Measurements from ENCODE around the gene INPP5A.

INPP5A gene

DNA sequence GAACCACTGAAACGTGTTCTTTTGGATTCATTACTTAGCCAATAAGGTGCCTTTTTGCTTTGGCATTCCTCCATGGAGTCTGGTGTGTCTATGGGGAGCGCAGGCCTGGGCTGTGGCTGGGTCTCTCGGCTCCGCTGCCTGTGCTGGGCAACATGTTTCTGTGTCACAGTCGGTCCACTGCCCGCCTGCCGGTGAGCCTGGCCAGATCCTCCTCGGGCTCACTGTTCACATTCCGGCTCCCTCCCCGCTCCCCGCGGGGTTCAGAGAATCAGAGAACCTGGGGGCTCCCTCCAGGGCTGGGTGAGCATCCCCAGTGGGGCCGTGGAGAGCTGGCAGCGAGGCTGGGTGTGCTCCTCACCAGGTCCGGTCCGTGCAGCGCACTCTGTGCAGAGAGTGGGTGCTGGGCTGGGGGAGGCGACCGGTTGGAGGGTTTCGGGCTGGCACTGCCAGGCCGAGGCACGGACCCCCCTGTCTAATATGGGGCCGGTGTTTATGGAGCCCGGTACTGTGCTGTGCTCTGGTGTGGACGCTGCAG is 70.4 kb downstream of the INPP5A start:
- H3K9me2 ChIP-seq (replicated peaks; ENCODE audit: control insufficient read depth, low read length) = no peaks in the 10 kb centered on the region
- TF ChIP-seq, protein P1, sequence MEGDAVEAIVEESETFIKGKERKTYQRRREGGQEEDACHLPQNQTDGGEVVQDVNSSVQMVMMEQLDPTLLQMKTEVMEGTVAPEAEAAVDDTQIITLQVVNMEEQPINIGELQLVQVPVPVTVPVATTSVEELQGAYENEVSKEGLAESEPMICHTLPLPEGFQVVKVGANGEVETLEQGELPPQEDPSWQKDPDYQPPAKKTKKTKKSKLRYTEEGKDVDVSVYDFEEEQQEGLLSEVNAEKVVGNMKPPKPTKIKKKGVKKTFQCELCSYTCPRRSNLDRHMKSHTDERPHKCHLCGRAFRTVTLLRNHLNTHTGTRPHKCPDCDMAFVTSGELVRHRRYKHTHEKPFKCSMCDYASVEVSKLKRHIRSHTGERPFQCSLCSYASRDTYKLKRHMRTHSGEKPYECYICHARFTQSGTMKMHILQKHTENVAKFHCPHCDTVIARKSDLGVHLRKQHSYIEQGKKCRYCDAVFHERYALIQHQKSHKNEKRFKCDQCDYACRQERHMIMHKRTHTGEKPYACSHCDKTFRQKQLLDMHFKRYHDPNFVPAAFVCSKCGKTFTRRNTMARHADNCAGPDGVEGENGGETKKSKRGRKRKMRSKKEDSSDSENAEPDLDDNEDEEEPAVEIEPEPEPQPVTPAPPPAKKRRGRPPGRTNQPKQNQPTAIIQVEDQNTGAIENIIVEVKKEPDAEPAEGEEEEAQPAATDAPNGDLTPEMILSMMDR (IDR thresholded peaks at IDR 0.05; ENCODE audit: low read depth, low read length, poor library complexity, severe bottlenecking) = no peak
- TF ChIP-seq EZH2phosphoT487 (IDR thresholded peaks at IDR 0.05; ENCODE audit: borderline replicate concordance, low read length) = no peak
- no peak overlapping the region for H3K4me3 ChIP-seq (ENCODE audit: low read length)
- no peaks in the 10 kb centered on the region for H3K27me3 ChIP-seq (ENCODE audit: control insufficient read depth, low read length)
- H3K36me3 ChIP-seq (ENCODE audit: control insufficient read depth, low read length) = no peaks in the 10 kb centered on the region
- H3K4me2 ChIP-seq (ENCODE audit: low read length) = no peak overlapping the region
- H3K4me1 ChIP-seq (ENCODE audit: control insufficient read depth, low read length) = no peaks in the 10 kb centered on the region
- H3K79me2 ChIP-seq (ENCODE audit: control insufficient read depth, low read length) = no peaks in the 10 kb centered on the region
- no peaks in the 10 kb centered on the region for H3K9me3 ChIP-seq (ENCODE audit: control insufficient read depth, insufficient read depth, low read length)
- H4K20me1 ChIP-seq (ENCODE audit: control insufficient read depth, insufficient read depth, low read depth, low read length) = no peaks in the 10 kb centered on the region
- H3K27ac ChIP-seq (ENCODE audit: low read depth, low read length) = no peak overlapping the region
- H3F3A ChIP-seq (ENCODE audit: control insufficient read depth, insufficient read depth) = no peaks in the 10 kb centered on the region

DNA sequence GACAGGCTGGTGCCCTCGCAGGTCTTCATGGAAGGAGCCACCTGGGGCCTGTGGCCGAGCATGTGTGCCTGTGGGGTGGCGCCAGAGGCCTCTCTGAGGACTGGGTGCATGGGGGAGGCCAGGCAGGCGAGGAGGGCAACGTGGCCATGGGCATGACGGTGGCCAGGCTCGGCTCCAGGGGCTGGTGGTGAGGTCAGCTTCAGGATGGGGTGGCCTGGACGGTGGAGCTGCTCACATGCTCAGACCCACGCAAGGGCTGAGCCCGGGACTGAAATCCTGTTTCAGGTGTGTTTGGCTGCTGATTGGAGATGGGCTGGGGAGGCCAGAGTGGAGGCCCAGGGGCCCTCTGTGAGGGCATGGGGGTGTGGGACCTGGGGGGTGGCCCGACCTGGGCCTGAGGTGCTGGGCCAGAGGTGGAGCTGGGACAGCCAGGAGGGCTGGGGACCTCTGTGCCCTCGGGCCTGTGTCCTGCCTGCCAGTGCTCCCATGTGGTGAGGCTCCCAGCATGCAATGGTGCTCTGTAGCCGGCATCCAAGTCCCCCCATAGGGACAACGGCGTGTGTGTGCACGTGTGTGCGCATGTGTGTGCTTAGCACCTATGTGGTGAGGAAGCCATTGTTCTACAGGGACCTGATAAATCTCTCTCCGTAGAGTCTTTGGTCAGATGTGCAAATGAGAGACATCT is 71.1 kb downstream of the INPP5A start:
- no peak overlapping the region for H3K4me2 ChIP-seq (ENCODE audit: low read length)
- H3K9me2 ChIP-seq (replicated peaks; ENCODE audit: control insufficient read depth, low read length) = no peaks in the 10 kb centered on the region
- H4K20me1 ChIP-seq (ENCODE audit: control insufficient read depth, insufficient read depth, low read depth, low read length) = no peaks in the 10 kb centered on the region
- no peak overlapping the region for H3K4me3 ChIP-seq (ENCODE audit: low read length)
- H3K4me1 ChIP-seq (ENCODE audit: control insufficient read depth, low read length) = no peaks in the 10 kb centered on the region
- no peaks in the 10 kb centered on the region for H3F3A ChIP-seq (ENCODE audit: control insufficient read depth, insufficient read depth)
- H3K36me3 ChIP-seq (ENCODE audit: control insufficient read depth, low read length) = no peaks in the 10 kb centered on the region
- H3K27ac ChIP-seq (ENCODE audit: low read depth, low read length) = no peak overlapping the region
- no peaks in the 10 kb centered on the region for H3K27me3 ChIP-seq (ENCODE audit: control insufficient read depth, low read length)
- no peaks in the 10 kb centered on the region for H3K79me2 ChIP-seq (ENCODE audit: control insufficient read depth, low read length)
- H3K9me3 ChIP-seq (ENCODE audit: control insufficient read depth, insufficient read depth, low read length) = no peaks in the 10 kb centered on the region
- no peak for TF ChIP-seq EZH2phosphoT487 (IDR thresholded peaks at IDR 0.05; ENCODE audit: borderline replicate concordance, low read length)
- TF ChIP-seq, protein P1 (IDR thresholded peaks at IDR 0.05; ENCODE audit: low read depth, low read length, poor library complexity, severe bottlenecking) = no peak

- H3K36me3 ChIP-seq (ENCODE audit: control insufficient read depth, low read length) = no peaks in the 10 kb centered on the region
- H3K9me2 ChIP-seq (replicated peaks; ENCODE audit: control insufficient read depth, low read length) = no peaks in the 10 kb centered on the region
- no peaks in the 10 kb centered on the region for H3K4me1 ChIP-seq (ENCODE audit: control insufficient read depth, low read length)
- no peaks in the 10 kb centered on the region for H3F3A ChIP-seq (ENCODE audit: control insufficient read depth, insufficient read depth)
- H3K4me2 ChIP-seq (ENCODE audit: low read length) = no peak overlapping the region
- H3K27ac ChIP-seq (ENCODE audit: low read depth, low read length) = no peak overlapping the region
- TF ChIP-seq, protein P1 (IDR thresholded peaks at IDR 0.05; ENCODE audit: low read depth, low read length, poor library complexity, severe bottlenecking) = no peak
- no peak for TF ChIP-seq EZH2phosphoT487 (IDR thresholded peaks at IDR 0.05; ENCODE audit: borderline replicate concordance, low read length)
- no peak overlapping the region for H3K4me3 ChIP-seq (ENCODE audit: low read length)
- H3K27me3 ChIP-seq (ENCODE audit: control insufficient read depth, low read length) = no peaks in the 10 kb centered on the region
- no peaks in the 10 kb centered on the region for H3K79me2 ChIP-seq (ENCODE audit: control insufficient read depth, low read length)
- H4K20me1 ChIP-seq (ENCODE audit: control insufficient read depth, insufficient read depth, low read depth, low read length) = no peaks in the 10 kb centered on the region
- H3K9me3 ChIP-seq (ENCODE audit: control insufficient read depth, insufficient read depth, low read length) = no peaks in the 10 kb centered on the region
Observed at GRCh38 chr10:132609211-132609610, 71.6 kb downstream of the INPP5A start.

Measured in DOHH2 (cell line).